HG03342 (cell line): ENCODE data around the gene SEC16B.
A peak's percentile ranks its signal among the peaks of the same experiment; 100 is the strongest.

Source experiments
- ATAC-seq: cut with Tn5 transposase; IDR thresholded peaks from one replicate; pipeline ENCODE4 v1.9.1; 2021; ENCODE audit warnings: mild to moderate bottlenecking, moderate library complexity; ENCODE audit not compliant: unreplicated experiment

Gene SEC16B

DNA sequence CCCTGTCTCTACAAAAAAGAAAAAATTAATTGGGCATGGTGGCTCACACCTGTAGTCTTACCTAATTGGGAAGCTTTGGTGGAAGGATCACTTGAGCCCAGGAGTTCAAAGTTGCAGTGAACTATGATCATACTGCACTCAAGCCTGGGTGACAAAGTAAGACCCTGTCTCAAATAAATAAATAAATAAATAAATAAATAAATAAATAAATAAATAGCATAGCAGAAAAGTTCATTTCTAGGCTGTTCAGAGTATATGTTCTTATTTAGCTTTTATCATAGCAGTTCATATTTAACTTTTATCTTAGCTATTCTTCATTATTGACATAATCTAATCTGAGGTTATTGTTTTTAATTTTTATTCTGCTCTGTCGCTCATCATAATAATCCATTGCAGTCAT lies 8.7 kb upstream of the SEC16B start:
- ATAC-seq = no peak

DNA sequence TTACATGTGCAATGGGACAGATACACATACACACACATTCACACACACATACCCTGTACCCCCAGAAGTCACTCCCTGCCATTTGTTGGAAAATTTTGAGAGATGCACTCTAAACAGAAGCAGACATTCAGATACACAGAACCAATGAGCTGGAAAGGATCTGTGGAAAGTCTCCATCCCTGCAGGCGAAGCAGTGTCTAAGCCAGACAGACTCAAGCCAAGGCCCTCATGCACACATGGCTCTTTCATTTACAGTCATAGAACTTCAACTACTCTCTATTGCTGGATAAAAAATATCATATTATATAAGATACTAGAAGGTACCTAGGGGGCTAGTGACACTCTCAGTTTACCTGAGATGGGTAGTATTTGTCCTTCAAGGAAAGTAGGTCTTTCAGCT lies 7.3 kb upstream of the SEC16B start:
- no peak for ATAC-seq

DNA sequence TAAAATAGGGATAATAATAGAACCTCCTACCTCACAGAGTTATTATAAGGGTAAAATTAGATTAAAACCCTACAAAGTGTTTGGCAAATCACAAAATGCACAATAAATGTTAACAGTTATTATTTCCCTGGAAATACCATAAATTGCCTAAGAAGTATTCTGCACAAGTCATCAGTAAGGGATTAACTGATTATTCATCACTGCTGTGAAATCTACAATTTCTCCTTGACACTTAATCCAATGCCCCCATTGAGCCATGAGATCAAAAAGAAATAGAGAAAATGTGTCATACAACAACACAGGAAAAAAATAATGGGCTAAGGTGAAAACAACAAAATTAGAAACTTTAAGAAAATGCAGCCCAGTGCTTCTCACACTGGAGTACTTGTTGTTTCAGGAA lies 6.7 kb upstream of the SEC16B start:
- ATAC-seq = no peak

DNA sequence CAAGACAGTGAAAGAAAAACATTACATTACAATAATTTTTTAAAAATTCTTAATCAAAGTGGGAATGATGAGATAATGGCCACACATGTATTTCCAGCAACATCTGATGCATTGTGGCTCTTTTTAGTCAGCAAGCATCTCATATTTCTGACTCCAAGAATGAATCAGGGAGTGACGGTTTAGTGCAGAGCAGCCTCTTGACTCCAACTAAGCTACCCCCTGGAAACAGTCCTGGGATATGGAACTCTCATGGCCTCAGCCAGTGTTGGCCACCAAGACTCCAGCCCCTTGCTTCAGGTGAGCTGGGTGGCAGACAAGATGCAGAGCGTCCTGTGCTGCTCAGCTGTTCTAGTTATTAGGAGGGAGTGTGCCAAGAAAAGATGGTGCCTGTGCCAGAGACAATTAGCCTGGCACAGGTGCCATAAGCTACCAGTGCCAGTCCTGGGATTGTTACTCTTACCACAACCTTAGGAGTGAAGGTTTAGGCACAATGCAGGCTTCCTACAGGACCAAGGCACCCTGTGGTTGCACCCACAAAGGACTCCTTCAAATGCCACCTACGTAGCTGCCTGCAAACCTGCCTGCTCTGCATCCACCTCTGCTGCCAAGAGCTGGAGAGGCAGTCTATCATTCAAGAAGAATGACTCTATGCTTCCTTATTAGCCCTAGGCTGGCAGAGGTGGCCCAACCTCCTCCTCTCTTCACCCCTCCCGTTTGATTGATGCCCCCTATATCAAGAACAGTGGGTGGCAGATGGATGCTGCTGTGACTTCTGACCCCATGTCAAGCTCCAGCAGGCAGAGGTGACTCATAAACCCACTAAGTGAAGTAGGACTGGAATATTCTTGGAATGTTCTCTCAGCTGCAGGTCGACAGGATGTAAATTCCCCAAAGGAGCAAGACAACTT lies 6.0 kb upstream of the SEC16B start:
- no peak for ATAC-seq

DNA sequence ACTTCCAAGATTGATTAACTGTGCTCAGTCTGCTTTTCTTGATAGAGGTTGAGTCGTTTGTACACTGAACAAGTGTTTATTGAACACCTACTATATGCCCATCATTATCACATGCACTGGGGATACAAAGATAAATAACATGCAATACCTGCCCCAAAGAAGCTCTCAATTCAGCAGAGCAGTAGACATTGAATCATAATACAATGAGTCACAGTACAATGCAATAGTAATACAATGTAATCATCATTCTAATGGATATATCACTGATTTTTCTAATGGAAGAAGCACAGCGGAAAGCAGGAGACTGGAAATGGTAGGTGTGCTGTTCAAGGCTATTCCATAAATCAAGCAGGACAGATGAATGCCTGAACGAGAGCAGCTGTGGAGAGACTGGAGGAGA lies 3.7 kb upstream of the SEC16B start:
- ATAC-seq = no peak

DNA sequence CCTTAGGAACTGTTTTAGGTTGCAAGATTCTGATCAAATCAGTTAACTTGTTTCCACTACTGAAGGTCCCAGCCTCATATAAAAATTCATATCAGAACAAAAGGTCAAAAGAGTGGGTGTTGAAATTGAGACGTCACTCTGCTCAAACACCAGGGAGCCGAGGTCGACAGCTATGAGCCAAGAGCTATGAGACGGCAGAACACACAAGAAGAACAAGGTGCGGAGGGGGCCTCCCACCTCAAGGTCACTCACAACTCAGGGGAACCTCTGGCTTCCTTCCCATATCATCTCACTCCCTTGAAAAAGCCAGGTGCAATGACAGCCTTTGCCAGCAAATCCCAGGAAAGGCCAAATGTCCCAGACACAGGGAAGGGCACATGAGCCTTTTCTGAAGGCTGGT lies 749 bp downstream of the SEC16B start:
- no peak for ATAC-seq

DNA sequence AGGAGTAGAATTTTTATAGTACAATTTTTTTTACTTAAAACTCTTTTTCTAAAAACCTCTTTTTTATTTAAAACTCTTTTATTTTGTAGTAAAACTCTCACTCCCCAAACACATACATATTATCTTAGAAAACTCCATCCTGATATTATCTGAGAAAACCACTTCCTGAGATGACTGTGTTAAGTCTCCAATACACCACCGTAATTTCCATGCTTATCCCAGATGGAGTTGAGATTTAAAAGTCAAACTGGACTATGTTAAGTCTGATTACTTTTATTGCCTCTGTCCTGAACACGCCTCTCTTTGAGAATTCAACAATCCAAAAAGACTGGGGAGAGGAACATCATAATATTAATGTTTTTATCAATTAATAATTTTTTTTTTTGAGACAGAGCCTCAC lies 3.7 kb downstream of the SEC16B start:
- ATAC-seq = no peak

DNA sequence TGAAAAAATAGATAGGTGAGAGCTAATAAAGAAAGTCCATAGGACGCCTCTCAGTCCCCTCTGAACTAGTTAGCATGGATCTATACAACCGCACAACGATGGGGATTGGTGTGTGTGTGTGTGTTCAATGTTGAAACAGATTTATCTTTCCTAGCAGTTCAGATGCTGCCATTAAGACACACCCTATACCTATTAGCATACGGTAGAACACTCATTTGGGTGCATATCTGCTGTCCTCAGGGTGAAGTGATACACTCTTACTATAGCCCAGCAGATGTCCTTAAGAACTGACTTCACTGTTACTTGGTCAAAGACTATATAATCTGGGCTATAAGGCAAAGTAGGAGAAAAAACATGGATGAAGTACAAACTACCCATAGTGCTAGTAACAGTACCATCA lies 4.6 kb downstream of the SEC16B start:
- ATAC-seq = no peak

DNA sequence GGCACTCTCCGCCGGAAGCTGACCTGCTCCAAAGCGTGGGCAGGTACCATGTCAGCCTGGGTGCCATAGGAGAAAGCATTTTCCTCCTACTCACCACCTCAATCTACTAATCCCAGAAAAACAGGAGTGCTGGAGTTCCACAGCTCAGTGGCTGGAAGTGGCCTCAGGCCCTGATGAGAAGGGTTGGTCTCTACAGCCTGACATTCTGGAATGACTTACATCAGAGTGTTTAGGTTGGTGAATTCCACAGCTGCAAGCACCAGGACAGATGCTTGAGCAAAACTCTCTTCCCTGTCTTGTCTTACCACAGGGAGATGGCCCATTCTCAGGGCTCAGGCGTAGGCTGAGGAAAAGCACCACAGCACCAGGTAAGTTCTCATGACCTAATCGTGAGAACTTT lies 5.5 kb downstream of the SEC16B start:
- no peak for ATAC-seq

DNA sequence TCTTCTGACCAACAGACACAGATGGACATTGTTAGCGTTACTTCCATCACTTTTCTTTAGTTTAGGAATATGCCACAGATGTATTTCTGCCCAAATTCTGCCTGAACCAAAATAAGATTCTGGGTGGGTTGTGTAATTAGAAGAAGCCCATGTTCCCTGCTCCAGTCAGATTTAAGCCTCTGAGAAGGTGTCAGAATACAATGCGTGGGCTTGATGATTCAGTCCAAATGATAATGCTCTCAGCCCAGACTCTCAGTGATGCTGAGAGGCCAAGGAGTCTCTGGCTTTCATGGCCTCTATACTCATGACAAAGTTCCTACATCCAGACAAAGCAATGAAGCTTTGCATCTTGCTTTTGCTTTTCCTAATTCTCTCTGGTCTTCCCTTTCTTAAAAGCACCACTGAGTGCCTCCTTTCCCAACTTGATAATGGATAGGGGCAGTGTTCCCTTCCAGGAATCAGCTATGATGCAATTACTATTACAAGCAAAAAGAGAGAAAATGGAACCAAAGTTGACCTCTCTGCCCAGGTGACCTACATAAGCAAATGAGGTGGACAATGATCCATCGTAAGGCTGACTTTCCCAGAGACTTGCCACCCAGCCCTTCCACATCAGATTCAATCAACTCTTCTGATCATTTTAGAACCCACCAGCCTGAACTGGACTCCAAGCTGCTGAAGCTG lies 8.8 kb downstream of the SEC16B start:
- no peak for ATAC-seq

DNA sequence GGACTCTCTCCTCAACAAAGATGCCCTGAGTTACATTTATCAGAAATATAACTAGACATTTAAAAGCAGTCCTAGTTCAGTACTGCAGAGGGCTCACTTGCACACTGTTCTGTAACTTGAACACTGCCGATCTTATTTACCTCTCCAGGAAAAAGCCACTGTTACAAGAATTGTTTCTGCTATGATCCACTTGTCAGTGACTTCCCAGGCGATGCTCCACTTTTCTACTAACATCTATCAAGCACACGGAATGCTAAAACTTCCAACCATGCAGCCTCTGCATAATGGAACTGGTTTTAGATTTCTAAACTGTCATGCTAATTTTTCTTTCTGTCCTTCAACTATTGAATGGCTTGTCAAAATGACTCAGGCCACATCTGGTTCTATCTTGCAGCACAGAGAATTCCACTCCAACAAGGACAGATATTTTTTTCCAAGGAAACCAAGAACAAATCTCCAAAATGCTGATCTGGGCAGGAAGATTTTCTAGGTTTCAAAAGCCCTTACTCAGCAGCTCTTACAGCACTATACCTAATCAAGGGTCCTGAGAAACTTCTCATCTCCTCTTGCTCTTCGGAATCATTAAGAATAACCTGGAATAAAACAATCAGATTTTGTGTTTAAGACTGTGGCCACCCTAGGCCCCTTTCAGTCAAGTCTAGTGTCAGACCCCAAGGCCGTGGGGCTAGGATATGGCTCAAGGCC lies 9.9 kb downstream of the SEC16B start:
- no peak for ATAC-seq

DNA sequence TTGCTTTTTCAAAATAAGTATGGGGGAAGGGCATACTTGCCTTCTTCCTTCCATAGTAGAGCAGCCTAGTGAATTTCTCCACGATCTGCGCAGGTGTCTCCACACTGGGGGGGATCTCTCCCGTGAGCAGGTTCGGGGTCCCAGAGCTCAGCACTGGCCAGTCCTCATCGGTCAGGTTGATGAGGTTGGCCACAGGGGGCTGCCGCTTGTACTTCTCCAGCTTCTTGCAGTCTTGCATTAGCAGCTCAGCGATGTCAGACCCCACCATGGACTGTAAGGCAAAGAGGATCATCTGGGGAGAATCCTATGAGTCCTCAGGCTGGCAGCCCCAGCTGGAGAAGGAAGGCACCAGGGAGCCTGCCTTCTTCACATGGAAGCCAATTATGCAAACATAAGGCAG lies 11.8 kb downstream of the SEC16B start:
- ATAC-seq = no peak

DNA sequence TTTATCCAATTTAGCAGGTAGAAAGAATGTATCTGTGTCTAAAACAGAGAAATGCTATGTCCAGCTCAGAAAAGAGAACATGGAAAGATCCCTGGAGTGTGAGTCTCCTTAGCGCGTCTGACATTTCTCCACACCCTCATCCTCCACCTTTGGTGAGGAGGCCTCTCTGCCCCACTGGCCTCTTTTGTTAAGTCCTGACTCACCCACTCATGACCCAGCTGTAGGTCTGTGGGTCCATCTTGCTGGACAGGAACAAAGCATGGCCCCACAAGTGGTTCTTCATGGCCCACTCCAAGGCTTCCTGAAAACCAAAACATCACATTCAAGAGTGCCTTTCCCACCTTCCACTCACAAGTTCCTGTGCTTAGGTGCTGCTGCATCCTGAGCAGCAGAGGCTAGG lies 15.8 kb downstream of the SEC16B start:
- no peak for ATAC-seq

DNA sequence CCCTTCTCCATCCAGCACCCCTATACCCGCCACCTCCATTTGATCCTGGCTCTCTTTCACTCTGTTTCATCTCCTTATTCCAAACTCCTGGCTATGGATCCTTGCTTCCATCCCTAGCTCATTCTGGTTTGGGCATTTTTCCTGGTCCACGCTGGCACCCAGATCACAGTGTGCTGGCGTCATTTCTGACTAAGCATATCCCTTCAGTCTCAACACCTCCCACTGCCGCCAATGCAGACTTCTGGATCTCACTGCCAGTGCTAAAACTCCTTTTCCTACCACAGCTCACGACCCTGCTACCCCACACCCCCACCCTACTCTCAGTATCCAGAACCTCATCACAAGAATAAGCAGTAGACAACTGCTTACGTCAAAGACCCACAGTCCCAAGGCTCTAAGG lies 16.3 kb downstream of the SEC16B start:
- ATAC-seq = no peak

DNA sequence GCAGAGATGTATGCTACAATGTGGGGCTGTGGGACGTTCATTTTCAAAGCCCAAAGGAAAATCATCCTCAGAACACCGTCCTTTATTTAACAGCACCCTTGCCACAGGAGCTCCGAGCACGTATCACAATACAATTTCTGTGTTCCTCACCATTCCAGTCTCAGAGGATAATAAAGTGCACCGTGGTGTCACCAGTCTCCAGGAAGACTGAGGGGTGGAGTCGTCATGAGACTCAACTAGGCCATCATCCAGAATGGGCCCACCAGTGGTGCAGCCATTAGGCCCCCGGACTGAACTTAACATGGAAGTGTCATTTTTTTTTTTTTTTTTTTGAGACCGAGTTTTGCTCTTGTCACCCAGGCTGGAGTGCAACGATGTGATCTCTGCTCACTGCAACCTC lies 17.2 kb downstream of the SEC16B start:
- no peak for ATAC-seq

DNA sequence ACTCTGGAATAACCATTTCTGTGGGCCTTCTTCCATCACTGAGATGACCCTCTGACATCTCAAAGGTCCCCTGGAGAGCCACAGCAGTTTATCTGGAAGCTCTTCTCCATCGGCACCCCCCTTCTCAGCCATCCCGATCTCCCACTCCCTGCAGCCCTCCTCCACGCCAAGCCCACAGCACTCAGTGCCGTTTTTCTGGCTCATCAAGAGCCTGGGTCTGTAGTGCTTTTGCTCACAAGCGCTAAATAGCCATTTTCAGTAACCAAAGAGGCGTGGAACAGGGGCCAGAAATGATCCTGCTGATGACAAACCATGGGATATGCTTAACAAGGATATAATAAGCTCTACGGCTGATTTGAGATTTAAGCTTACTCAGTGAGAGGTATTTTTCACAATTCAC lies 17.6 kb downstream of the SEC16B start:
- ATAC-seq = no peak

DNA sequence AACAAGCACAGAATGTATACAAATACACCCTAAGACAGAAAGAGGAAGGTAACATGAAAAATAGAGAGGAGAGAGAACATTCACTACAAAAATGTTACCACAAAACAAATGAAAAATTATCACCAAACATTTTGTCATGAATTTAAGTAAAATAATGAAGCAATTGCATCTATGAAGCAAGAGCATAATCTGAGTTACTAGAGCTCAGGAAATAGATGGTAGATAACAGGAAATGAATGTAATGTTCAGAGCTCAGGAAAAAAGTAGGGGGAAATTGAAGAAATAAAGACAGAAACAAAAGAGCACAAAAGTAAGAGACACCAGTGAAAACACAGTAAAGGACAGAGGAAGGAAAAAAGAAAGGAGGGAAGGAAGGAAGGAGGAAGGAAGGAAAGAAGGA lies 19.4 kb downstream of the SEC16B start:
- ATAC-seq = no peak

DNA sequence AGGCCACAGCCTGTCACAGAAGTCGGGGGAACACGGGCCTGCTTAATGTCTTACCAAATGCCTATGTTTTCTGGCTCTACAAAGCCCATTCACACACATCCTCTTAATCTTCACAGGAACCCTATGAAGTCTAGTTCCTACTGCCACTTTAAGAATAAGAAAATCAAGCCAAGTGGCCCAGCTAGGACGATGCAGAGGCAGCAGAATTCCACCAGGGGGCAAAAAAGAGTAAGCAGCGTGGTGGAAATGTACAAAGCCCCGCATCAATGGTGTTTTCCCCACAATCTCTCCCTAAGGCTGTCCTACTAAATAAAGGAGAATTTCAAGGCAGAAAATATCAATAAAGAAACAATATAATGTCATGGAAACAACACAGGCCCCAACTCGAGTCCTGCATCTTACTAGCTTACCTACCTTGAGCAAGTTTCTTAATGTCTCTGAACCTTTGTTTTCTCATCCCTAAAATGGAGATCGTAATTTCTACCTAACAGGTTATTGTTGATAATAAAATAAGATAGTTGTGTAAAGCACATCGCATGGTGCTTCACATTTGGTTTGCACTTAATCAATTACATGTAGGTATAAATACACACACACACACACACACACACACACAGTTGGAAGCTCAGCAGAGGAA lies 21.4 kb downstream of the SEC16B start:
- ATAC-seq = peak; percentile 74

DNA sequence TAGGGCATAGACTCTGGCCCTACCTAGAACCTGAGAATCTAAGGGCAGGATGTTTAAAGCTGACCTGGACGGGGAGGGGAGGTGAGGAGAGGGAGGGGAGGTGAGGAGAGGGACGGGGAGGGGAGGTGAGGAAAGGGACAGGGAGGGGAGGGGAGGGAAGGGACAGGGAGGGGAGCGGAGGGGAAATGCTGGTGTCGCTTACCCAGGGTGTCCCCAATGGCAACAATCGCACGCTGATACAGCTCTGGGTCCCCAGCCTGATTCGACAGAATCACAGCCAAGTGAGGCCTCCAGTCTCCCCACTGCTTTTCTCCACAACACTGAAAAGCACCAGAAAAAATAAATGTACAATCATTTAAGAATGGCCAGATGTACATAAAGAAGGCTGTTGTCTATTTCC lies 22.2 kb downstream of the SEC16B start:
- ATAC-seq = no peak

DNA sequence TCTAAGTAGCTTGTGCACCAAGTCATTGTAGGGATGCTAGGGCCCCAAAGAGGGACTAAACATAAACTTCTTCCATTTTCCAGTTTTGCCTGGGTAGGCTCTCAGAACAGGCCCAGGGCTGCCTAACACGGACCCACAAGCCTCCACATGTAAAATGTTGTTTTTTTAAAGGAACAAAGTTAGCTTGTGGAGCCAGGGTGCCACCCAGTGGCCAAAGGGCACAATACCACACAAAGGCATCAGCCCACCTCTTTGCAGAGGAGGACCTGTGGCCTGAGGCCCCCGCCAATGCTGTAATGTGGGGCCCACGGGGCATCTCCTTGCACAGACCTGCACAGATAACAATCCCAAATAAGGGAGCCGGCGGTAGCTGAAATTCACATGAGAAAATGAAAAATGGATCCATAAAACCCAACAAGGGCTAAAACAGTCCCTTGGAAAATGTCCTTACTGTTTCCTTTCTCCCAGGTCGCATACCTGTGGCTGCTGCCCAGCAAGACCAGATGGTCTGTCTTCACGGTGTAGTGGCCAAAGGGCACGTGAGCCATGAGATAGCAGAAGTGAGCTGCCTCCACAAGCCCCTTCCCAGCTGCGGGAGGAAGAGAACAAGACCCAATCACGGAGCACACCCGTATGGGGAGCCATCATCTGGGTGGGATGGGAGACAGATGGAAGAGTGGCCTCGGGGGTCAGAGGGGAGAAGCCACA lies 23.8 kb downstream of the SEC16B start:
- ATAC-seq = peak; percentile 66
